Astrocyte of the spinal cord (primary cell): ENCODE results near the gene IFNL4.

Experiments used
- DNase-seq: peaks from one replicate; pipeline ENCODE4 v3.0.0; 2011; ENCODE audit warnings: low read depth, low spot score
- H3K4me3 ChIP-seq: 2 replicates; pipeline ENCODE4 v1.5.1; 2011; ENCODE audit warnings: low read depth, mild to moderate bottlenecking, low read length, moderate library complexity
- CTCF ChIP-seq: IDR thresholded peaks from 2 replicates; pipeline ENCODE4 v1.5.1; 2012; ENCODE audit warnings: low read depth, mild to moderate bottlenecking, low read length, inconsistent platforms
- in situ Hi-C: cut with HindIII; loops from 2 replicates; pipeline ENCODE4 v1.10.0; 2017; ENCODE audit warnings: low sequenced_read_pairs

IFNL4 gene

GRCh38 chr19:39207293-39207836 lies 41.3 kb downstream of the IFNL4 start:
- in situ Hi-C loops, result no loop called here
- no peak for DNase-seq
- TF ChIP-seq CTCF, result no peak
- no peak overlapping the region for H3K4me3 ChIP-seq

- no peak for DNase-seq
- TF ChIP-seq CTCF, result no peak
- in situ Hi-C loops, result no loop called here
- no peak overlapping the region for H3K4me3 ChIP-seq
Observed at GRCh38 chr19:39206122-39206521, 42.5 kb downstream of the IFNL4 start.

- in situ Hi-C loops, result no loop called here
- H3K4me3 ChIP-seq, result no peak overlapping the region
- no peak for TF ChIP-seq CTCF
- DNase-seq, result no peak
Observed at GRCh38 chr19:39205449-39205764, 43.2 kb downstream of the IFNL4 start.

GRCh38 chr19:39203372-39204341 lies 45.0 kb downstream of the IFNL4 start, which contains the start of gene SYCN:
Gene SYCN (minus strand): TSS chr19:39204263. CDS start chr19:39204254, 9 bp downstream.
- no peak within 1 kb of the TSS for H3K4me3 ChIP-seq
- in situ Hi-C loops, result no loop called here
- no peak for DNase-seq
- TF ChIP-seq CTCF, result no peak

GRCh38 chr19:39202998-39203355 lies 45.7 kb downstream of the IFNL4 start:
- no peak for TF ChIP-seq CTCF
- DNase-seq, result no peak
- H3K4me3 ChIP-seq, result no peak overlapping the region
- in situ Hi-C loops, result no loop called here

- DNase-seq, result no peak
- no peak overlapping the region for H3K4me3 ChIP-seq
- TF ChIP-seq CTCF, result no peak
- in situ Hi-C loops, result no loop called here
Observed at GRCh38 chr19:39200803-39201115, 47.9 kb downstream of the IFNL4 start.
